Measurements from ENCODE around the gene COG1. TPM values are rescaled to one million over a fixed set of nuclear protein-coding genes. Genes with fewer than 3 reads are reported as not detected.

The COG1 gene
- polyA plus RNA-seq, 1 of the 3 experiments (the other 2 are of a cell fraction): 52.8 TPM

DNA sequence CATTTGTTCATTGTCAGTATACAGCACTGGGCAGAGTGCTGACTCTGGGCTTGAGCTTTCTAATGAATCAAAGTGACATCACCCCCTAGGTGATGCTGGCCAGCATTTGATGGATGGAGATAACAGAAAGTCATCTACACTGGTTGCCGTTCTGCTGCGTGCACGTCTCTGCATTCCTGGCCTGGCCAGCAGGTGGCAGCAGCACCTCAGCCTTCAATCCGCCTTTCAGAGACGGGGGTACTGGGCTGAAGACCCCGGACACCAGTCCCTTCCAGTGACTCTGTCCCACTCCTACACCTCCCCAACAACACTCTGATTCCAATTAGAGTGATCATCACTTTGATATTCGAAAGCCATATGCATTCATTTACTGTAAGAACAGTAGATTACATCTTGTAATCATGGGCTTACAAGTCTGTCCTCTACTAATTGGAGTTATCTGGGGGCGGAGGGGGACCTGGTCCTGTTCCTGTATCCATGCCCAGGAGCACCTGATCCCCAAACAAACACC, 62.9 kb downstream of the COG1 start:
- Histone ChIP-seq H3K9me2 (no peaks in the 10 kb centered on the region), H3K4me3 (ENCODE audit: low read depth in 2 of 2, low read length in 1 of 2) (no peak overlapping the region), H2AFZ (ENCODE audit: low read depth) (no peak overlapping the region), H3K4me1 (ENCODE audit: control insufficient read depth in 1 of 2, insufficient read depth in 2 of 2, low read depth in 1 of 2, low read length in 1 of 2) (peaks cover 0 to 14% of the 10 kb centered on the region in 2 experiments; a peak in 1 of 4 replicates), H3F3A (replicated peaks; ENCODE audit: insufficient read depth) (no peaks in the 10 kb centered on the region), H3K9ac (no peak overlapping the region), H3K79me2 (ENCODE audit: insufficient read depth) (no peaks in the 10 kb centered on the region), H4K20me1 (ENCODE audit: insufficient read depth) (no peaks in the 10 kb centered on the region), H3K4me2 (no peak overlapping the region), H3K9me3 (no peaks in the 10 kb centered on the region), H3K27me3 (ENCODE audit: insufficient read depth) (no peaks in the 10 kb centered on the region), H3K27ac (ENCODE audit: low read depth in 2 of 2, low read length in 1 of 2) (peak overlapping the region in 1 of 2 experiments; percentile 47; a peak in 2 of 4 replicates), H3K36me3 (replicated peaks in 1 of 2; ENCODE audit: control insufficient read depth in 1 of 2, insufficient read depth in 2 of 2, low read length in 1 of 2) (no peaks in the 10 kb centered on the region)
- 0% methylated on average over 7 of the region's 8 CpGs for WGBS (ENCODE audit: low lambda C conversion rate)
- peak; percentile 91 for DNase-seq
- POLR2A ChIA-PET: interaction anchor here (0.6 to 2.6 kb wide), 5 partner anchors 23 to 116 kb away, joined by 3 to 15 read pairs (median 4); partner anchors contain the start of gene CDC42EP4
- CTCF ChIA-PET: interaction anchor here (0.6 to 22.4 kb wide), 82 partner anchors 8 to 943 kb away, joined by 3 to 691 read pairs (median 5); partner anchors contain the start of genes CDC42EP4, COG1 and SSTR2
- TF ChIP-seq SMC3 (IDR thresholded peaks at IDR 0.05; ENCODE audit: low read depth, low read length) (peak; percentile 100), TEAD4 (IDR thresholded peaks at IDR 0.05; ENCODE audit: borderline replicate concordance, insufficient read depth) (no peak), ELF1 (IDR thresholded peaks at IDR 0.05) (no peak), FOXM1 (IDR thresholded peaks at IDR 0.05; ENCODE audit: low read depth) (no peak), RCOR1 (IDR thresholded peaks at IDR 0.05; ENCODE audit: low read length) (peak; percentile 88), TCF12 (IDR thresholded peaks at IDR 0.05) (no peak), NRF1 (IDR thresholded peaks at IDR 0.05; ENCODE audit: low read depth, low read length) (peak; percentile 42; the same call in 1 of the 2 replicates), JUND (IDR thresholded peaks at IDR 0.05) (no peak), SIN3A (IDR thresholded peaks at IDR 0.05; ENCODE audit: borderline replicate concordance, low read depth, low read length) (peak; percentile 54; the same call in 1 of the 2 replicates), MEF2A (IDR thresholded peaks at IDR 0.05; ENCODE audit: borderline replicate concordance, low read depth) (no peak), FOSL2 (IDR thresholded peaks at IDR 0.05; ENCODE audit: borderline replicate concordance, low read depth) (no peak), EZH2phosphoT487 (IDR thresholded peaks at IDR 0.05; ENCODE audit: borderline replicate concordance, low read depth) (no peak), GATA2 (CRISPR knock-in tag; IDR thresholded peaks at IDR 0.05) (peak; percentile 97), GABPA (IDR thresholded peaks at IDR 0.05; ENCODE audit: low read depth) (no peak), TAF1 (IDR thresholded peaks at IDR 0.05; ENCODE audit: borderline replicate concordance, low read depth, low read length) (no peak), FOXJ3 (CRISPR knock-in tag; IDR thresholded peaks at IDR 0.05) (peak; percentile 73), MXI1 (IDR thresholded peaks at IDR 0.05; ENCODE audit: low read depth, low read length) (peak; percentile 26; the same call in 1 of the 2 replicates), RFX5 (IDR thresholded peaks at IDR 0.05; ENCODE audit: low read length) (no peak), POLR2AphosphoS5 (IDR thresholded peaks at IDR 0.05; ENCODE audit: low read depth, low read length) (no peak), NFIC (IDR thresholded peaks at IDR 0.05; ENCODE audit: borderline replicate concordance) (no peak)
- TF ChIP-seq, protein P1, sequence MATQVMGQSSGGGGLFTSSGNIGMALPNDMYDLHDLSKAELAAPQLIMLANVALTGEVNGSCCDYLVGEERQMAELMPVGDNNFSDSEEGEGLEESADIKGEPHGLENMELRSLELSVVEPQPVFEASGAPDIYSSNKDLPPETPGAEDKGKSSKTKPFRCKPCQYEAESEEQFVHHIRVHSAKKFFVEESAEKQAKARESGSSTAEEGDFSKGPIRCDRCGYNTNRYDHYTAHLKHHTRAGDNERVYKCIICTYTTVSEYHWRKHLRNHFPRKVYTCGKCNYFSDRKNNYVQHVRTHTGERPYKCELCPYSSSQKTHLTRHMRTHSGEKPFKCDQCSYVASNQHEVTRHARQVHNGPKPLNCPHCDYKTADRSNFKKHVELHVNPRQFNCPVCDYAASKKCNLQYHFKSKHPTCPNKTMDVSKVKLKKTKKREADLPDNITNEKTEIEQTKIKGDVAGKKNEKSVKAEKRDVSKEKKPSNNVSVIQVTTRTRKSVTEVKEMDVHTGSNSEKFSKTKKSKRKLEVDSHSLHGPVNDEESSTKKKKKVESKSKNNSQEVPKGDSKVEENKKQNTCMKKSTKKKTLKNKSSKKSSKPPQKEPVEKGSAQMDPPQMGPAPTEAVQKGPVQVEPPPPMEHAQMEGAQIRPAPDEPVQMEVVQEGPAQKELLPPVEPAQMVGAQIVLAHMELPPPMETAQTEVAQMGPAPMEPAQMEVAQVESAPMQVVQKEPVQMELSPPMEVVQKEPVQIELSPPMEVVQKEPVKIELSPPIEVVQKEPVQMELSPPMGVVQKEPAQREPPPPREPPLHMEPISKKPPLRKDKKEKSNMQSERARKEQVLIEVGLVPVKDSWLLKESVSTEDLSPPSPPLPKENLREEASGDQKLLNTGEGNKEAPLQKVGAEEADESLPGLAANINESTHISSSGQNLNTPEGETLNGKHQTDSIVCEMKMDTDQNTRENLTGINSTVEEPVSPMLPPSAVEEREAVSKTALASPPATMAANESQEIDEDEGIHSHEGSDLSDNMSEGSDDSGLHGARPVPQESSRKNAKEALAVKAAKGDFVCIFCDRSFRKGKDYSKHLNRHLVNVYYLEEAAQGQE (IDR thresholded peaks at IDR 0.05; ENCODE audit: low read depth, low read length): 0 out of 2 replicates have a peak, but pooled peaks have one; percentile 34
- TF ChIP-seq, protein P2, sequence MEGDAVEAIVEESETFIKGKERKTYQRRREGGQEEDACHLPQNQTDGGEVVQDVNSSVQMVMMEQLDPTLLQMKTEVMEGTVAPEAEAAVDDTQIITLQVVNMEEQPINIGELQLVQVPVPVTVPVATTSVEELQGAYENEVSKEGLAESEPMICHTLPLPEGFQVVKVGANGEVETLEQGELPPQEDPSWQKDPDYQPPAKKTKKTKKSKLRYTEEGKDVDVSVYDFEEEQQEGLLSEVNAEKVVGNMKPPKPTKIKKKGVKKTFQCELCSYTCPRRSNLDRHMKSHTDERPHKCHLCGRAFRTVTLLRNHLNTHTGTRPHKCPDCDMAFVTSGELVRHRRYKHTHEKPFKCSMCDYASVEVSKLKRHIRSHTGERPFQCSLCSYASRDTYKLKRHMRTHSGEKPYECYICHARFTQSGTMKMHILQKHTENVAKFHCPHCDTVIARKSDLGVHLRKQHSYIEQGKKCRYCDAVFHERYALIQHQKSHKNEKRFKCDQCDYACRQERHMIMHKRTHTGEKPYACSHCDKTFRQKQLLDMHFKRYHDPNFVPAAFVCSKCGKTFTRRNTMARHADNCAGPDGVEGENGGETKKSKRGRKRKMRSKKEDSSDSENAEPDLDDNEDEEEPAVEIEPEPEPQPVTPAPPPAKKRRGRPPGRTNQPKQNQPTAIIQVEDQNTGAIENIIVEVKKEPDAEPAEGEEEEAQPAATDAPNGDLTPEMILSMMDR (IDR thresholded peaks at IDR 0.05): peak; percentile 100
- TF ChIP-seq, protein P3, sequence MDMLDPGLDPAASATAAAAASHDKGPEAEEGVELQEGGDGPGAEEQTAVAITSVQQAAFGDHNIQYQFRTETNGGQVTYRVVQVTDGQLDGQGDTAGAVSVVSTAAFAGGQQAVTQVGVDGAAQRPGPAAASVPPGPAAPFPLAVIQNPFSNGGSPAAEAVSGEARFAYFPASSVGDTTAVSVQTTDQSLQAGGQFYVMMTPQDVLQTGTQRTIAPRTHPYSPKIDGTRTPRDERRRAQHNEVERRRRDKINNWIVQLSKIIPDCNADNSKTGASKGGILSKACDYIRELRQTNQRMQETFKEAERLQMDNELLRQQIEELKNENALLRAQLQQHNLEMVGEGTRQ (IDR thresholded peaks at IDR 0.05; ENCODE audit: borderline replicate concordance, low read depth, low read length): no peak
- TF ChIP-seq, protein P4, sequence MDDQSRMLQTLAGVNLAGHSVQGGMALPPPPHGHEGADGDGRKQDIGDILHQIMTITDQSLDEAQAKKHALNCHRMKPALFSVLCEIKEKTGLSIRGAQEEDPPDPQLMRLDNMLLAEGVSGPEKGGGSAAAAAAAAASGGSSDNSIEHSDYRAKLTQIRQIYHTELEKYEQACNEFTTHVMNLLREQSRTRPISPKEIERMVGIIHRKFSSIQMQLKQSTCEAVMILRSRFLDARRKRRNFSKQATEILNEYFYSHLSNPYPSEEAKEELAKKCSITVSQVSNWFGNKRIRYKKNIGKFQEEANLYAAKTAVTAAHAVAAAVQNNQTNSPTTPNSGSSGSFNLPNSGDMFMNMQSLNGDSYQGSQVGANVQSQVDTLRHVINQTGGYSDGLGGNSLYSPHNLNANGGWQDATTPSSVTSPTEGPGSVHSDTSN (IDR thresholded peaks at IDR 0.05): peak; percentile 82
- TF ChIP-seq, protein P5, sequence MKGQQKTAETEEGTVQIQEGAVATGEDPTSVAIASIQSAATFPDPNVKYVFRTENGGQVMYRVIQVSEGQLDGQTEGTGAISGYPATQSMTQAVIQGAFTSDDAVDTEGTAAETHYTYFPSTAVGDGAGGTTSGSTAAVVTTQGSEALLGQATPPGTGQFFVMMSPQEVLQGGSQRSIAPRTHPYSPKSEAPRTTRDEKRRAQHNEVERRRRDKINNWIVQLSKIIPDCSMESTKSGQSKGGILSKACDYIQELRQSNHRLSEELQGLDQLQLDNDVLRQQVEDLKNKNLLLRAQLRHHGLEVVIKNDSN (IDR thresholded peaks at IDR 0.05; ENCODE audit: borderline replicate concordance, low read depth): no peak
- TF ChIP-seq, protein P6, sequence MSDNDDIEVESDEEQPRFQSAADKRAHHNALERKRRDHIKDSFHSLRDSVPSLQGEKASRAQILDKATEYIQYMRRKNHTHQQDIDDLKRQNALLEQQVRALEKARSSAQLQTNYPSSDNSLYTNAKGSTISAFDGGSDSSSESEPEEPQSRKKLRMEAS (IDR thresholded peaks at IDR 0.05; ENCODE audit: low read depth): peak; percentile 49; the same call in 1 of the 2 replicates
